Esophagus muscularis mucosa (tissue), 3 donors: ENCODE data around the gene ENKD1.

ENCODE experiments used
- POLR2A ChIP-seq: fragments of 450-650 bp; IDR thresholded peaks from one replicate; pipeline ENCODE4 v1.6.1; 2017; ENCODE audit warnings: antibody characterized with exemption, moderate library complexity, mild to moderate bottlenecking, low read depth
- POLR2AphosphoS5 ChIP-seq, 2 donors: sonication (generic); formaldehyde crosslinking; IDR thresholded peaks; one replicate each; pipeline ENCODE4 v1.6.1; 2017; ENCODE audit warnings: antibody characterized with exemption in 2 of 2
- TF ChIP-seq, protein P1 (sequence below), 3 experiments: fragments of 200-600 bp in 2 of 3; fragments of 450-650 bp in 1 of 3; sonication (generic) in 2 of 3; IDR thresholded peaks; one replicate each; pipeline ENCODE4 v1.5.1; 2017 to 2019; ENCODE audit warnings: antibody characterized with exemption in 3 of 3, mild to moderate bottlenecking in 2 of 3, moderate library complexity in 1 of 3

DNA sequence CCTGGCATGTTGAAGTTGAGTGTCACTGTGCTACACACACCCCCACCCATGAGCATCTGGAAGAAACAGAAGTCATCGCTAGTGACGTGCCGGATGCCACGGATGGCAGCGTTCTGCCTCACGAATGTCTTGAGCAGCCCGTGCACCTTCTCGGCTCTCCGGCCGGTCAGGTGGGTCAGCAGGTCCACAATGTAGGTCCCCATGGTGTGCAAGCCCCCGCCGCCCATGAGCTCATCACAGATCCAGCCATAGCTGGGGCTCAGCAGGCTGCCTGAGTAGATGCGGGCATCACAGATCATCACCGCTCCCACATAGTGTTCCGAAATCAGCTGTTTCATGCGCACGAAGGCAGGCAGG, 9.0 kb upstream of the ENKD1 start:
- TF ChIP-seq POLR2A (no peak), POLR2AphosphoS5 (IDR thresholded peaks at IDR 0.05) (no peak)
- TF ChIP-seq, protein P1, sequence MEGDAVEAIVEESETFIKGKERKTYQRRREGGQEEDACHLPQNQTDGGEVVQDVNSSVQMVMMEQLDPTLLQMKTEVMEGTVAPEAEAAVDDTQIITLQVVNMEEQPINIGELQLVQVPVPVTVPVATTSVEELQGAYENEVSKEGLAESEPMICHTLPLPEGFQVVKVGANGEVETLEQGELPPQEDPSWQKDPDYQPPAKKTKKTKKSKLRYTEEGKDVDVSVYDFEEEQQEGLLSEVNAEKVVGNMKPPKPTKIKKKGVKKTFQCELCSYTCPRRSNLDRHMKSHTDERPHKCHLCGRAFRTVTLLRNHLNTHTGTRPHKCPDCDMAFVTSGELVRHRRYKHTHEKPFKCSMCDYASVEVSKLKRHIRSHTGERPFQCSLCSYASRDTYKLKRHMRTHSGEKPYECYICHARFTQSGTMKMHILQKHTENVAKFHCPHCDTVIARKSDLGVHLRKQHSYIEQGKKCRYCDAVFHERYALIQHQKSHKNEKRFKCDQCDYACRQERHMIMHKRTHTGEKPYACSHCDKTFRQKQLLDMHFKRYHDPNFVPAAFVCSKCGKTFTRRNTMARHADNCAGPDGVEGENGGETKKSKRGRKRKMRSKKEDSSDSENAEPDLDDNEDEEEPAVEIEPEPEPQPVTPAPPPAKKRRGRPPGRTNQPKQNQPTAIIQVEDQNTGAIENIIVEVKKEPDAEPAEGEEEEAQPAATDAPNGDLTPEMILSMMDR (IDR thresholded peaks at IDR 0.05) = no peak
